Measurements from ENCODE around the gene RERE.

RERE gene

GRCh38 chr1:8777867-8778266 is 39.6 kb downstream of the RERE start:
- no peak for DNase-seq
- H2BK120ac ChIP-seq (ENCODE audit: insufficient read depth, low read length, poor library complexity) = no peak overlapping the region
- H3K14ac ChIP-seq (ENCODE audit: low read length) = no peak overlapping the region
- H4K91ac ChIP-seq (ENCODE audit: low read depth, low read length) = no peak overlapping the region
- no peak overlapping the region for H2AFZ ChIP-seq (ENCODE audit: insufficient read depth, low read length, poor library complexity)
- H3K23ac ChIP-seq (ENCODE audit: low read length) = no peak overlapping the region
- H3K4me3 ChIP-seq (ENCODE audit: low read depth, low read length) = no peak overlapping the region
- H3K27ac ChIP-seq (ENCODE audit: low read depth, low read length) = no peak overlapping the region
- no peaks in the 10 kb centered on the region for H3K79me1 ChIP-seq (ENCODE audit: low read length)
- no peak overlapping the region for H4K12ac ChIP-seq (ENCODE audit: low read depth, low read length)
- H3K18ac ChIP-seq (ENCODE audit: low read length) = no peak overlapping the region
- H3K79me2 ChIP-seq (ENCODE audit: control insufficient read depth, insufficient read depth, low read length, poor library complexity) = peaks cover 2% of the 10 kb centered on the region
- H3K9ac ChIP-seq (ENCODE audit: low read length) = no peak overlapping the region
- H2BK12ac ChIP-seq (ENCODE audit: low read length) = no peak overlapping the region
- H3K4me1 ChIP-seq (ENCODE audit: control insufficient read depth in 1 of 2, insufficient read depth in 2 of 2, low read length in 2 of 2) = no peaks in the 10 kb centered on the region
- no peaks in the 10 kb centered on the region for H3K9me3 ChIP-seq (ENCODE audit: insufficient read depth, low read depth, low read length)
- no peak overlapping the region for H4K8ac ChIP-seq (ENCODE audit: low read depth, low read length)
- H2BK5ac ChIP-seq (ENCODE audit: low read depth, low read length, poor library complexity) = no peak overlapping the region
- H2AK5ac ChIP-seq (ENCODE audit: low read length) = no peak overlapping the region
- H3K4ac ChIP-seq (ENCODE audit: low read depth, low read length) = no peak overlapping the region
- no peaks in the 10 kb centered on the region for H3K27me3 ChIP-seq (ENCODE audit: insufficient read depth, low read length)
- no peaks in the 10 kb centered on the region for H3K36me3 ChIP-seq (ENCODE audit: control insufficient read depth in 1 of 2, insufficient read depth in 2 of 2, low read length in 2 of 2)
- no peak overlapping the region for H3K4me2 ChIP-seq (ENCODE audit: low read length)

GRCh38 chr1:8776104-8776503 is 41.3 kb downstream of the RERE start:
- Histone ChIP-seq H2BK120ac (ENCODE audit: insufficient read depth, low read length, poor library complexity) (no peak overlapping the region), H2AK5ac (ENCODE audit: low read length) (no peak overlapping the region), H2BK12ac (ENCODE audit: low read length) (no peak overlapping the region), H3K18ac (ENCODE audit: low read length) (no peak overlapping the region), H3K79me1 (ENCODE audit: low read length) (no peaks in the 10 kb centered on the region), H3K27ac (ENCODE audit: low read depth, low read length) (no peak overlapping the region), H4K12ac (ENCODE audit: low read depth, low read length) (no peak overlapping the region), H3K4me1 (ENCODE audit: control insufficient read depth in 1 of 2, insufficient read depth in 2 of 2, low read length in 2 of 2) (no peaks in the 10 kb centered on the region), H2BK5ac (ENCODE audit: low read depth, low read length, poor library complexity) (no peak overlapping the region), H3K27me3 (ENCODE audit: insufficient read depth, low read length) (no peaks in the 10 kb centered on the region), H4K91ac (ENCODE audit: low read depth, low read length) (no peak overlapping the region), H2AFZ (ENCODE audit: insufficient read depth, low read length, poor library complexity) (no peak overlapping the region), H3K14ac (ENCODE audit: low read length) (no peak overlapping the region), H3K36me3 (ENCODE audit: control insufficient read depth in 1 of 2, insufficient read depth in 2 of 2, low read length in 2 of 2) (no peaks in the 10 kb centered on the region), H3K9me3 (ENCODE audit: insufficient read depth, low read depth, low read length) (no peaks in the 10 kb centered on the region), H3K4me3 (ENCODE audit: low read depth, low read length) (no peak overlapping the region), H3K4me2 (ENCODE audit: low read length) (no peak overlapping the region), H4K8ac (ENCODE audit: low read depth, low read length) (no peak overlapping the region), H3K9ac (ENCODE audit: low read length) (no peak overlapping the region), H3K79me2 (ENCODE audit: control insufficient read depth, insufficient read depth, low read length, poor library complexity) (peaks cover 2% of the 10 kb centered on the region), H3K23ac (ENCODE audit: low read length) (no peak overlapping the region), H3K4ac (ENCODE audit: low read depth, low read length) (no peak overlapping the region)
- DNase-seq = no peak
- WGBS (ENCODE audit: extremely low coverage, insufficient coverage, insufficient read length) = no CpG with 5 or more reads among the region's 5 CpGs

- peaks cover under 1% of the 10 kb centered on the region for H3K79me2 ChIP-seq (ENCODE audit: control insufficient read depth, insufficient read depth, low read length, poor library complexity)
- H4K91ac ChIP-seq (ENCODE audit: low read depth, low read length) = no peak overlapping the region
- no peak overlapping the region for H3K14ac ChIP-seq (ENCODE audit: low read length)
These were observed 50.4 kb downstream of the RERE start for GRCh38 chr1:8767006-8767405.

GRCh38 chr1:8765198-8765597 is 52.2 kb downstream of the RERE start:
- H3K36me3 ChIP-seq (ENCODE audit: control insufficient read depth in 1 of 2, insufficient read depth in 2 of 2, low read length in 2 of 2) = no peaks in the 10 kb centered on the region

More at GRCh38 chr1:8767006-8767405, 50.4 kb downstream of the RERE start:
- H2AK5ac ChIP-seq (ENCODE audit: low read length) = no peak overlapping the region
- no peaks in the 10 kb centered on the region for H3K27me3 ChIP-seq (ENCODE audit: insufficient read depth, low read length)
- no peaks in the 10 kb centered on the region for H3K9me3 ChIP-seq (ENCODE audit: insufficient read depth, low read depth, low read length)
- H2BK120ac ChIP-seq (ENCODE audit: insufficient read depth, low read length, poor library complexity) = no peak overlapping the region
- no peak overlapping the region for H3K18ac ChIP-seq (ENCODE audit: low read length)
- WGBS (ENCODE audit: extremely low coverage, insufficient coverage, insufficient read length) = no CpG with 5 or more reads among the region's 2 CpGs
- H3K27ac ChIP-seq (ENCODE audit: low read depth, low read length) = no peak overlapping the region
- no peak overlapping the region for H4K12ac ChIP-seq (ENCODE audit: low read depth, low read length)
- no peak overlapping the region for H2AFZ ChIP-seq (ENCODE audit: insufficient read depth, low read length, poor library complexity)
- no peak overlapping the region for H3K23ac ChIP-seq (ENCODE audit: low read length)
- H3K4me3 ChIP-seq (ENCODE audit: low read depth, low read length) = no peak overlapping the region
- no peak overlapping the region for H3K4ac ChIP-seq (ENCODE audit: low read depth, low read length)
- H4K8ac ChIP-seq (ENCODE audit: low read depth, low read length) = no peak overlapping the region
- H2BK12ac ChIP-seq (ENCODE audit: low read length) = no peak overlapping the region
- H3K4me1 ChIP-seq (ENCODE audit: control insufficient read depth in 1 of 2, insufficient read depth in 2 of 2, low read length in 2 of 2) = peaks cover 2 to 4% of the 10 kb centered on the region in 2 experiments
- no peak for DNase-seq
- no peak overlapping the region for H2BK5ac ChIP-seq (ENCODE audit: low read depth, low read length, poor library complexity)
- no peaks in the 10 kb centered on the region for H3K79me1 ChIP-seq (ENCODE audit: low read length)
- no peak overlapping the region for H3K4me2 ChIP-seq (ENCODE audit: low read length)
- H3K9ac ChIP-seq (ENCODE audit: low read length) = no peak overlapping the region
- H3K36me3 ChIP-seq (ENCODE audit: control insufficient read depth in 1 of 2, insufficient read depth in 2 of 2, low read length in 2 of 2) = no peaks in the 10 kb centered on the region

More at GRCh38 chr1:8765198-8765597, 52.2 kb downstream of the RERE start:
- H3K14ac ChIP-seq (ENCODE audit: low read length) = no peak overlapping the region
- no peaks in the 10 kb centered on the region for H3K79me1 ChIP-seq (ENCODE audit: low read length)
- no peak for DNase-seq
- H4K12ac ChIP-seq (ENCODE audit: low read depth, low read length) = no peak overlapping the region
- H2BK5ac ChIP-seq (ENCODE audit: low read depth, low read length, poor library complexity) = no peak overlapping the region
- H3K4ac ChIP-seq (ENCODE audit: low read depth, low read length) = no peak overlapping the region
- H3K4me3 ChIP-seq (ENCODE audit: low read depth, low read length) = no peak overlapping the region
- no peak overlapping the region for H2BK12ac ChIP-seq (ENCODE audit: low read length)
- peaks cover 2 to 6% of the 10 kb centered on the region in 2 experiments for H3K4me1 ChIP-seq (ENCODE audit: control insufficient read depth in 1 of 2, insufficient read depth in 2 of 2, low read length in 2 of 2)
- no peak overlapping the region for H3K27ac ChIP-seq (ENCODE audit: low read depth, low read length)
- no peak overlapping the region for H3K23ac ChIP-seq (ENCODE audit: low read length)
- no peak overlapping the region for H3K9ac ChIP-seq (ENCODE audit: low read length)
- no CpG with 5 or more reads among the region's 3 CpGs for WGBS (ENCODE audit: extremely low coverage, insufficient coverage, insufficient read length)
- H3K4me2 ChIP-seq (ENCODE audit: low read length) = no peak overlapping the region
- no peak overlapping the region for H2AK5ac ChIP-seq (ENCODE audit: low read length)
- H3K18ac ChIP-seq (ENCODE audit: low read length) = no peak overlapping the region
- H2BK120ac ChIP-seq (ENCODE audit: insufficient read depth, low read length, poor library complexity) = no peak overlapping the region
- H4K91ac ChIP-seq (ENCODE audit: low read depth, low read length) = no peak overlapping the region
- H3K79me2 ChIP-seq (ENCODE audit: control insufficient read depth, insufficient read depth, low read length, poor library complexity) = peaks cover 2% of the 10 kb centered on the region
- no peaks in the 10 kb centered on the region for H3K27me3 ChIP-seq (ENCODE audit: insufficient read depth, low read length)
- H4K8ac ChIP-seq (ENCODE audit: low read depth, low read length) = no peak overlapping the region
- H3K9me3 ChIP-seq (ENCODE audit: insufficient read depth, low read depth, low read length) = no peaks in the 10 kb centered on the region
- no peak overlapping the region for H2AFZ ChIP-seq (ENCODE audit: insufficient read depth, low read length, poor library complexity)
